Measurements from ENCODE around the gene WDFY2.

Gene WDFY2

DNA sequence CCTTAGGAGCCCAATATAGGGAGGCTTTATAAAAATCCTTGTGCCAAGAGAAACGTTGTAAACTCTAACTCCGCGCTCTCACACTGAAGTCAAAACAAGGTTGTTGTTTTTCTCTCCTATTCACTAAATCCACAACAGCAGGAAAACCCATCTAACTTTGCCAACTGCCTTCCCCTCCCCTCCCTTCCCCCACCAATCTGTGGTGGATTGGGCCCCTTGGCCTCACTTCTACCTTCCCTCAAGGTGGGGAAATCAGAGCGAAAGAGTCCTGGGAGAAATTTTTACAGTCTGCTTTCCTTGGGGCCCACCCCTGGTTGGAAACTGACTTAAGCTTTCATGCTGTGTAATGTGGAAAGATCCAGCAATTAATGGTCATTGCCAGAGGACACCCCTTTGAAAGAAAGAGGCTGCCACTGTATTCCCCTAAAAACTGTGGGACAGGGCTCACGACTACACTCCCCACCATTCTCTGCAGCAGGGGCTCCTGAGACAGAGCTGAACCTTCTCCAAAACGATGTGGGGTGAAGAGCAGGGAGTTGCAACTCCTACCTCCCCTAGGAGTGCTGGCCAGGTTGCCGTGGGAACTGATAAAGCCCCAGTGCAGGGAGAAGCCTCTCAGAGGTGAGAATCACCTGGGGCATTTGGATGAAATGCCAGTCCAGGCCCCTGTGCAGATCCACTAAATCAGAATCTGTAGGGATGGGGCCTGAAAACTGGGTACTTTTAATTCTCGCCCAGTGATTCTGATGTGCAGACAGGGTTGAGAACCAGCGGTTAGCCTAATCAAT lies 218.6 kb downstream of the WDFY2 start:
- DNase-seq, result no peak

DNA sequence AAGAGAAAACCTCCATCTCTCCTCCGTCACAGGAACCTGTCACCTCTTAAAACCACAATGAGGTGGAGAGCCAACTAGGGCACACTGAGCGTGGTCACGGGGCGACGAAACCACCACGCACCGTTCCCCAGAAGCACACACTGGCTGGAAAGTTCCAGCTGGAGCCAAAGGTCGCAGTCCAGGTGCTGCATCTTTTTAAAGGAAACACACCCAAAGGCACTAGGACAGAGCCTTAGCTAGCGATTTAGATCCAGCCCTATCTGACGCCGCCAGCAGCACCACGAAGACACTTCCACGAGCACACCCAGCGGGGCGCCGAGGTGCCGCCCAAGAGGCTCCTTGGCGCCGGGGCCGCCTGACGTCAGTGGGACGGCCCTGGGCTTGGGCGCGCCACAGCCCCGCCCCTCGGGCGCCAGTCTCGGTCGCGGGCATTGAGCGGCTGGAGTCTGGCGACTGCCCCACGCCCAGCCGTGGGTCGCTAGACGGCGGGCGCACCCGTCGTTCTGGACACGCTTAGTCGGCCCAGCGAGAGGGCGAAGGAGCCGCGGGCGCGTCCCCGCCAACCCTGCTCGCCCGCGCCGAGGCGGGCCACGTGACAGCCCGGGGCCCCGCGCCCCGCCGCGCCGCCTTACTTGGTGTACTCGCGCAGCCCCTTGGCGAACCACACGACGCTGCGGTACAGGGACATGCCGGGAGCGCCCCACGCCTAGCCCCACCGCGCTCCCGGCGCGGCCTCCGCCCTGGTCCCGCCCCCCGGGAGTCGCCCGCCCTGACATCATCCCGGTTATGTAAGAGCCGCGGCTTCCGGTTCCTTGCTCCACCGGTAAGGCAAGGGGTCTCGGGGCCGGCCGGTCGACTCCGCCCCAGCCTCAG lies 219.4 kb downstream of the WDFY2 start, which contains the start of gene DHRS12:
Gene DHRS12, minus strand, starts transcription at position 742 of the 873 bp plus-strand sequence. CDS start 4,504 bp downstream, outside the sequence.
- DNase-seq, result peak; percentile 93 to 98 (median 96)

DNA sequence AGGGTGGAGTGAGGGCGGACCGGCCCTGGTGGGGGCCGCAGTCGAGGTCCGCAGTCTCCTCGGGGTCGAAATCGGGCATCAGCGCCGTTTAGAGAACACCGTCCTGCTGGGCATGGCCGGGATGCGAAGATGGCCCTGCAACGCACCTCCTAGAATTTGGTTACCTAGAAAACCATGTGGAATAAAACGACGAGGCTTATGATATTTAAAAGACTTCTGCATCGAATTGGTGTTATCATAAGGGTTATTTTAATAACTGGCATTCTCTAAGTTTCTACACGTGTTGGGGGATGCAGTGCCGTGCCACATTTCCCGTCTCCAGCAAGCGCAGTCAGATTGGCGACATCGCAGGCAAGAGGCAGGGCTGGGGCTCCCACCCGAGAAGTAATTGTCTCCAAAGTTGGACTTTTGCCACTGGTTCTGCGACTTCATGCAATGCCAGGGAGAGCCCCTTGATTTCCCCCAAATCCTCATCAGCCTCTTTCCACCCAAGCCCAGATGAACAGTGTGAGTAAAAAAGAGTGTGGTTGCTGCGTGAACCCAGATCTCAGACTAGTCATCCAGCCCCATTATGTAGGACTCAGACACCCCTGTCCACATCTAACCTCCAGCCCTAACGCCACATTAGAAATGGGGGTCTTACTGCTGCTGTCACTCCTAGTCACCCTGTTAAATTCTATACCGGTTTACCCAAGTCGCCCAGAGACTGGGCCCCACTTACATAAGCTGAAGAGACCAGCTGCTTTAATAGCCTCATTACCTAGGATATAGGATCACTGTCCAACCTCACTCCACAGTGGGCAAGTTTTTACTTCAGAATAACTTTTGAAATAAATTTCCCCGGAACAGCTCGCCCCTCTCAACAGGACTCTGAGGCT lies 220.3 kb downstream of the WDFY2 start:
- peak; percentile 79 to 90 (median 86) for DNase-seq

DNA sequence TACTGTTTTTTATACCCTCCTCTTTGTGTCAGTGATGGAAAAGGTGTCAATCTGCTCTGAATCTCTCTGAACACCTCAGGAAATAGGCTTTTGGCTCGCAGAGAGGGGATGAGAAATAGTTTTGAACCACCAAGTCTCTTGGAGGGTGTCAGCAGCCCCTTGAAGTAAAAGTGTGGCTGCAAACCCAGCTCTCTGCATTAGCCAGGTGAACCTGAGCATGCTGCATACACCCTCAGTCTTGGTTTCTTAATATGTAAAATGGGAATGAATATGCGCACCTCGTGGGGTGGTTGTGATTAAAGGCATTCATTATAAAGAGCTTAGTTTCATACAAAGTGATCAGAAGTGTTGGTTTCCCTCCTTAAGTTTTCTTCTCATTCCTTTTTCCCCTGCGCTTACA lies 221.1 kb downstream of the WDFY2 start:
- no peak for DNase-seq

DNA sequence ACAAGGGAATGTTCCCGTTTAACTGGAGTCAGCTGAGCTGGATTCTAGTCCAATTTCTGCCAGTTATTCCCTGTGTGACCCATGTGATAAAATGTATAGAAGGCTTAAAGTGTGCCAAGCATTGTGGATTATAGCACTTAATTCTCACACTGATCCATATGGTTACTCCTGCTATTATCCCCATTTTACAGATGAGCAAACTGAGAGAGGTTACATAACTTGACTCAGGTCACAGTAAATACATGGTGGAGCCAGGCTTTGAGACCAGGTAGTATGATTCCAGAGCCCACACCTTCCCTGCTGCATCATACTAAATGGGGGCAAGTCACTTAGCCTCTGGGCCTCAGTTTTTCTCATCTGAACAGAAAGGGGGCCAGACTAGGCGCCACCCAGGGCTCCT lies 221.7 kb downstream of the WDFY2 start:
- no peak for DNase-seq

DNA sequence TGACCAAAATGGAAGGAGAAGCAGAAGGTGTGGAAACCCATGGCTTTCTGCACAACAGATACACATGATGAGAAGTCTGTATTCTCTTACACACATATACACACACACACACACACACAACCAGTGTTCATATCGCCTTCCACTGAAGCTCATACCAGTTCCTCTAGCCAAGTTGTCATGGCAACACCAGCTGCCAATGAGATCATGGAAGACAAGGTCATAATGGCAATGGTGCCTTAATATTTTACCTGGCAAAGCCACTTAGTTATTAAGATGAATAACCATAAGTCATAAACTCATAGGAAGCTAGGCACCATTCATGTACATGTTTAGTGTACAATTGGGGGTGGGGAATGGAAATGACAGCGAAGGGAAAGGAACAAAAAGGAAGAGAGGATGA lies 222.3 kb downstream of the WDFY2 start:
- DNase-seq, result peak; percentile 55 to 60 (median 59)

DNA sequence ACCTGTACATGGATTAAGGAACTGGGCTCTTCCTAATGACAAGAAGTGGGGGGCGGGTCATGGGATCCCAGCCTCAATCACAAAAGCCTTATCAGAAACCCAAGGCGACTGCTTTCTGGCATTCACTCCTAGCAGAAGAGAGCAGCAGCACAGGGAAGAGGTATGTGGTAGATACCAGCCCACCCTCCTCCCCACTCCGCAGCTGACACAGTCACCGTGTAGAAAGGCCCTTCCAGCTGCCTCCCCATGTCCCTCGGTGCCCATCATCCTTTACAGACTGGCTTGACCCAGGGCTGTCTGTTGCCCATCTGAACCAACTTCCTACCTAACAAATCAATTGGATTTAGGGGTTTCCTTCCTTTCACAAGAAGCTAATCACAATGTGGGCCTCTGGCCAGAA lies 222.8 kb downstream of the WDFY2 start:
- no peak for DNase-seq

DNA sequence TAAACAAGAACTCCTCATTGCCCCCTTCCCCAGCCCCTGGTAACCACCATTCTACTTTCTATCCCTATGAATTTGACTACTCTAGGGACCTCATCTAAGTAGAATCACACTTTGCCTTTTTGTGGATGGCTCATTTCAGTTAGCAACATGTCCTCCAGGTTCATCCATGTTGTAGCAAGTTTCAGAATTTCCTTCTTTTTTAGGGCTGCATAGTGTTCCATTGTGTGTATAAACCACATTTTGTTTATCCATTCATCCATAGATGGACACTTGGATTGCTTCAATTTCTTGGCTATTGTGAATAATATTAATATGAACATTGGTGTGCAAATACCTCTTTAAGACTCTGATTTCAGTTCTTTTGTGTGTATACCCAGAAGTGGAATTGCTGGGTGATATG lies 224.5 kb downstream of the WDFY2 start:
- DNase-seq, result no peak

DNA sequence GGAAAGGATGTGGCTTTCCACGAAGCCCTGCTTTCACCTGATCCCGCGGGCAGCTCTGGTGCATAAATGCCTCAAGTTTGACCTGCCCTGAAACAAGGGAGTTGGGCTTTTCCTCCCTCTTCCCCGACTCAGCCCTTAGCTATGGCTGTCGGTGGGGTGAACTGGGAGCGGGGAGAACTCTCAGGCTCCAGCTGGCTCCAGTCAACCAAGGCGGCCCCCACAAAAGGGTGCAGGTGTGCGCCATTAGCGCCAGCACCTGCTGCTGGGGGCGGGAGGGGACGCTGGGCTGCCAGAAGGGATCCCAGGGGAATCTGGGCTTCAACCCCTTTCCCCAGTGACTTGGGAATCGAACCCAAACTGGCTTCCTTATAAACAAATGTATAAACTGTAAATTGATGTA lies 226.8 kb downstream of the WDFY2 start:
- DNase-seq, result no peak

DNA sequence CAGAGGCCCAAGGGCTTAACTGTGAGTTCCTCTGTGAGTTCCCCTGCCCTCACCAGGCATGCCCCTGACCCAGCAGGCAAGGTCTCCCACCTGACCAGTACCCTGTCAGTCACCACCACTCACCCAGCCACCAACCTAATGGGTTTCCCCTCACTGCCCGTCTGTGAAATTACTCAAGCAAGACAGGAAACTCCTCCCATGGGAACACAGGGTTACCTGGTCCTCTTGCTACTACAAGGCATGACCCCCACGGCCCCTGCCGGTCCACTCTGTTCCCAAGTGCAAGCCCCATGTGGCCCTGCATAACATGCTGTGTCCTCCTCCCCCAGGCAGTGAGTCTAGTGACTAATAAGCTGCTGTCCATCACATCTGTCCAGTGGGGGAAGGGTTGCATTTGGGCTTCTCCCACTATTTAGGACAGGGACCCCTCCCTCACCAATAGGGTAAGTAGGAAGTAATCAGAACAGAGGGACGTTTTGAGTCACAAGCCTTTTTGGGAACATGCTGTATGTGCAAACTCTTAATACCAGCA lies 227.7 kb downstream of the WDFY2 start:
- DNase-seq, result peak; percentile 62 to 87 (median 65)

DNA sequence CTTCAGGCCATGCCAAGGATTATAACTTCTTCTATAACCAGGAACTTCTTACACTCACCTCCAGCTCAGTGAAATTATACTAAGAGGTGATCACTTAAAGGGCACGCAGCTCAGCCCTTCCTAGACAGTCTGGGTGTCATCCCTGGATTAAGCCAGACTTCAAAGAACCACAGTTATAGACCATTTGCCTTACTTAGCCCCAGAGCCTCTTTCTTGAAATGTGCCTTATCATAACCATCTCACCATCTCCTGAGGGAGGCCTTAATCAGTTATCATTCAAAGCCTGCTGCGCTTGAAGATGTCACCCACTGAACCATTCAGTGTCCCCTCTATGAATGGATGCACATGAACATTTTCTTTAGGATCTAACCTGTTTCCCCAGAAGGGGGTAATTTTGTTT lies 229.8 kb downstream of the WDFY2 start:
- DNase-seq, result no peak

DNA sequence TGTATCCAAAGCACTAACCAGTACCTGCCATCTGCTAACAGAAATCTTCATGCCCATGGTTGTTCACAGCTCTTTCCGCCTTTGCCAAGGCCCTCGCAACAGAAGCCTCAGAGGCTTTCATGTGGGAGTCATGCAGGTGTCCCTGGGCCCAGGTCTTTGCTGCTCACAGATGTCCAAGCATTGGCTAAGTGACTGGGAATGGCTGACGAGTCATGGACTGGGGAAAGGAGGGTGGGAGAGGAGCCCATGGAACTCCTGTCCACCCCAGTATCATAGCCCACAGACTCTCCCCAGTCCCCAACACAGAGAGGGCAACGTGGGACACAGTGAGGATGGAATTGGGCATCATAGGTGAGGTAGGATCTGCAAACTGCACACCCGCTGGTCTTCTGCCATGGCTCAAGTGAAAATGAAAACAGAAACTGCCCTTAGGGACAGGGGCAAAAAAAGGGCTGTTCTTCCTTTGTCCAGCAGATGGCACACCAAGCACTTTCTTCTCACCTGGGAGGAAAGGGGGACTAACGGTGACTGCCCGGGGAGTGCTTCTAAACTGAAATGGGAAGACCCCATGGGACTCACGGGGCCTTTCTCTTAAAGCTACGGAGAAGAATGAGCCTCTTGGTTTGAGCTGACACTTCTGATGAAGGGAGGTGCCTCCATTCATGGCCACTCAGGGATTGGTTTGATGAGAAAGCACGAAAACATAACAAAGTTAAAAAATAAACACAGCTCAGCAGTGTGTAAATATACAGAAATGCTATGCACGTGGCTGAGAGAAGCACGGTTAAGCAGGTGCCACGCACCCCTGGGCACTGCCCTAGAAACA lies 230.8 kb downstream of the WDFY2 start:
- peak; percentile 78 to 82 (median 82) for DNase-seq

DNA sequence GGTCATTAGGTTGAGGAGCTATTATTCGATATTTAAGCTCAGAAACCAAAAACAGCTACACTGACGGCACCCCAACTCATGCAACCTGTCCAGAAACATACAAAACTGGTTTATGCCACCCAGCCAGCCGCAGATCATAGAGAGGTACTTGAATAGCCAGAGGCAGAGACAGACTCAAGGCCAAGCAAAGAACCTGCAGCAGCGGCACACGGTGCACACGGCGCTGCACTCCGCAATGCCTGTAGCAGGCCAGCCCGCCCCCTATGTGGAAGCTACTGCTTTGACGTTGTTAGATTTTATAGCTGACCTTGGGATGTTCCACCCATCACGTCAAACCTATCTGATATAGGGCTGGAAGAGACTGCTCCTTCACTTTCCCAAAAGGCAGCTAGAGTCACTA lies 231.6 kb downstream of the WDFY2 start:
- no peak for DNase-seq

DNA sequence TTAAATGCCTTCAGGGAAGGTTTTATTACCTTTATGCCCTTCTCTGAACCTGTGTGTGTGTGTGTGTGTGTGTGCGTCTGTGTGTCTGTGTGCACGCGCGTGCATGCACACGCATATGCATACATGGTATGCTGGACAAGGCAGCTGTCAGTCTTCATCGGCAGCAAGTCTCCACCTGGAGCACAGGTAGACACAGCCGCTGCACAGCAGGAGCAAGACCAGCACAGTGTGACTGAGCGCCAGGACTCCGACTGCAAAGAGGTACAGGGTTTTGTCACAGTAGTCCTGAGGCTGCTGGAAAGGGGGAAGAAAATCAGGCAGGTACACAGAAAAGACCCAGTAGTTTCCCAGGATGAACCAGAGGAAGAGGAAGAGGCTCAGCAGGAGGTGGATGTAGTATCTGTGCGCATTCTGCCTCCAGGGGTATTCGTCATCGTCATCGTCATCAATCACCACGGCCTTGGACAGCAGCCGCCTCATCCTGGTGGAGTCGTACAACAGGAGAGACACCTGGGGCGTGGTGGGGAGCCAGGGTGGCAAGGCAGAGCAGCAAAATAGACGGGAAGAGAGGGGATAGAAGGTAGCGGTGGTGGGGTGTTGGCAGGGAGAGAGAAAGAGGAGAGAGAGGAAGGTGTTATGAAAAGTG lies 232.5 kb downstream of the WDFY2 start:
- no peak for DNase-seq

Data from suppressor macrophage treated with lipopolysaccharide for 1 hour (primary cell).